ENCODE measurements around the gene TNP1. TPM values are rescaled to one million over a fixed set of nuclear protein-coding genes. Genes with fewer than 3 reads are reported as not detected.

TNP1 gene
- polyA plus RNA-seq, 12 donors, result 0.41 to 0.65 (median 0.61) TPM; not detected in 9

DNA sequence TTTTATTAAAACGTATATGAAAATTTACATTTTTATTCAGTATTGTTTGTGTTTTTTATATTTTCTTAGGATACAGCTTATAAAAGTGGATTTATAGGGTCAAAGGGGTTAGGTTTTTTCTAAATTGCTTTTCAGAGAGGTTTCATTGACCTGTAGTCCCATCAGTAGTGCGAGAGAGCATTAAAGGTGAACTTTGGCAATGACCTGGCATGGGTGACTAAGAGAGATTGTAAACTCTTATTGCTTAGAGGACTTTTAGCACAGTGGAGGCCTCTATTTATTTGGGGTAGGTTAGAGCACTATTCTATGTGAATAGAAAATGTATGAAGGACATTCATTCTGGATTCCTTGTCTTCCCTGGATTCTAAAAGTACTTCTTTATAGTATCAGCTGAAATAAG, 16.0 kb upstream of the TNP1 start:
- DNase-seq, result no peak

DNA sequence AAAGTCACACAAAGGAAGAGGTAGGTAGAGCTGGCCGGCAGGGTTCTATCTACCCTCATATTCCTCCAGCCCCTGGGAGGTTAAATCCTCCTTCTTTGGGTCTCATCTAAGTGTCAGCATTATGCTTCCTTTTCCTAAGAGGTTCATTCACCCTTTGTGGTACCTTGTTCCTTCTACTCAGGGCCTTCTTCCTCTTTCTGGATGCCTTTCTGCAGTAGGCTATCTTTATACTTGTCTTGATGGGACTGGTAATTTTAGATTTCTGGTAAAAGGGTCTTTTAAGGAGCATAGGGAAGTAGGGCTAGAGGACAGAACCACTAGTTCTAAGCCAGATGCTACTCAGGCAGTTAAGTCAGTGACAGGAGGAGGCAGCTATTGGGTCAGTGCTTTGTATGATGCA, 13.7 kb upstream of the TNP1 start:
- no peak for DNase-seq

DNA sequence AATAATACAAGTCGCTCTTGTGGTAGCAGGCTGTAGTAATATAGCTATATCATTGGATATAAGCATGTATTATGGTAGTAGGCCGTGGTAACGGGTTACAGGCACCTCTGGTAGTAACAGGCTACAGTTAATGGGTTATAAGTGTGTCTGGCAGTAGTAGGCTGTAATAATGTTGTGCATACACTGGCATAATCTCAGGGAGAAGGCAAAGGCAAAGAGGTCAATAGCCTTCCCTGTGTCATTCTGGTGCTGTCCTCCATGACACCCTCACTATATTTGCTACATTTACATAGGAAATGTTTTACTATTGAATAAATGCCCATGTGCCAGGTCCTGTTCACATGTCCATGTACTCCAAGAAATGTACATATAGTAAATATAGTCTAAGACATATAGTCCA, 12.8 kb upstream of the TNP1 start:
- no peak for DNase-seq

DNA sequence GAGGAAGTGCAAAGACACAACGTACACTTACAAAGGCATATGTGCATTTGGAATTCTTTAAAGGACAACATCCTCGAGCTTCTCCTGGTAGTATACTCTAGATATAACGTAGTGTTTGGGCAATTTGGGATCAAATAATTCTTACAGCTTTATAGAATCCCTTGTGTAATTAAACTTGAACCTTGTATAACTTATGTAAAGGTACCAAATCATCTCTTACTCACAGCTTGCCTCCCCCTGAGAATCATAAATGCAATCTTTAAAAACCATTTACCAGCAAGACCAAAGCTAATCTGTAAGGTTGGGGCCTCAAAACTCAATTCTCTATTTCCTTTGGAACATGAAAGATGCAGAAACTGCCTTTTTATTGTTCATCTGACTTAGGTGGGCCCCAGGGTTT, 12.2 kb upstream of the TNP1 start:
- DNase-seq, result no peak

DNA sequence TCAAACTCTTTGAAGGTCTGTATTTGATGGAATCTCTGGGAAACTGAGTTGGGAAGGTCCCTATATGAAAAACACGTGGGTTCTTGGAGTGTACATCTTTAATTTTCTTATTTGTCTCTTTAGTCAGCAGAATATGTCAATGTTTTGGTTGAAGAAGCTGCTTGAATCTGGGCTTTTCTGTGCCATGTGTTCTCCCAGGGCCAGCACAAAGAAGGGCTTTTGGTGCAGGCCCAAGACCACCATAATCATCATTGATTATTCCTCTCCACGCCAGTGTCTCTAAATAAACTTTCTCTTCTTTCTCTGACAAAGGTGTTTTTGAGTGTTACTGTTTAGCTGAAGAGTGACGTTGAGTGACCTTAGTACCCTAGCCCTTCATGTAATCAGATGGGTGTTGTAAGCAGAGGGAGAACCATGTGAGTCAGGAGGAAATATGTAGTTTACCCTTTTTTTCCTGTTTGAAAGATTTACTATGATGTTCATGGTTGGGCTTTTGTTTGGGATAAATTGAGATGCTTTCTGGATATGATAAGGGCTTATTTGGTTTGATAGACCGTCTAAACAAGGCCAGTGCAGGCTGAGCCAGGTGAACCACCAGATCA, 11.6 kb upstream of the TNP1 start:
- DNase-seq, result no peak

DNA sequence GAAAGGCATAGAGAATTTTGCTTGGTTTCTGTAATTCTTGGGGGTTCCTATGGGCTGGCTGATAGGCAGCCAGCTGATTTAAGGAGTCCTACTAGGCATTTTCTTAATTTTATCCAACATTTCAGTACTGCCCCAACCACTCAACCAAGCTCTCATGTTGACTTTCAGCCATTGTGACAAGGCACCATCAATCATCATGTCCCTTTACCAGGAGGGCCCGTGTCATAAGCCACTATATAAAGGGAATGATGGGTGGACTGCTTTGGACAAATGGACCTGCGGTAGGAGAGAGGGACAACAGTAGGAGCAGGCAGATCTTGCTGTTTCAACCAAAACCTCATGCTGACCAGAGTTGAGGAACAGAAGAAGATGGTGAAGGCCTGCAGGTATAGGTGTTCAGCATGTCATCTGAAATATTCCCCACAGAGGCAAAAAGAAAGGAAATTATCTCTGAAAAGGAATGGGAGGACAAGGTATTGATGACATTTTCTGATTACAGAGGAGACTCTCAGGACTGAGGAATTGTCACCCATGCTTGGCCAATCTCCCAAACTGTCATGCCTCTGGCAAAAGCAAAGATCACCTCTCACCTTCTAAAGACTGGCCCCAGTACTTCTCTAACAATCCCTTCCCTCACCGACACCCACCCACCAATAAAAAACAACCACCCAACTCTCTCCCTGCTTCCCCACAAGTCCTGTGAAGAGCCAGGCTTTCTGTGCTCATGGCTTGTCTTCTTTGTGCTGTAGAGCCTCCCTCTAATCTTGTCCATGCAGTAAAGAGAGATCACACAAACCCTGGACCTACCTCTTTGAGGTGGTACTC, 10.9 kb upstream of the TNP1 start:
- DNase-seq, result no peak

DNA sequence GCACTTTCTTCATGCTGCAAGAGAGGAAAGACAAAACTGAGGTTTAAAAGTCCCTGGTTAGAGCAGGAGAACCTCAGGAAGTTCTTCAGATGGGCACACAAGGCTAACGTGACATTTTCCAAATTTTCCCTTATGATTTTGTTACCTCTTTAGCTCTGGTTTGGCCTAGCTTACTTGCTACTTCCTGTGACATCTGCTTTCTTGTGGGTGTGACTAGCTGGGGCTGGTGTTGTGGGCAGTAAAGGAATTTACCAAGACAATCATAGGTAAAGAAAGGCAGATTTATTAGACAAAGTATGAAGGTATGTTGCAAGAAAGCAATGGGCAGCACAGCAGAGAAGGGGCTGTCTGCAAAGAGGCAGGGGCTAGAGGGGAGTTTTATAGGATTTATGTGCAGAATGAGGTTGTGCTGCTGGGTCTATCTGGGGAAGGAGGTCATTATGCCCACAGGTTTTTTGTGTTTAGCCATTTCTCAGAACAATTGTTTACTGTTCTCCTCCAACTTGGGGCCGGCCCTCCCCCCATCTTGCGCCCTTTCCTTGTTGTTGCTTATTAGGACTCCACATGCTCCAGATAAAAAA, 6.7 kb upstream of the TNP1 start:
- DNase-seq, result no peak

DNA sequence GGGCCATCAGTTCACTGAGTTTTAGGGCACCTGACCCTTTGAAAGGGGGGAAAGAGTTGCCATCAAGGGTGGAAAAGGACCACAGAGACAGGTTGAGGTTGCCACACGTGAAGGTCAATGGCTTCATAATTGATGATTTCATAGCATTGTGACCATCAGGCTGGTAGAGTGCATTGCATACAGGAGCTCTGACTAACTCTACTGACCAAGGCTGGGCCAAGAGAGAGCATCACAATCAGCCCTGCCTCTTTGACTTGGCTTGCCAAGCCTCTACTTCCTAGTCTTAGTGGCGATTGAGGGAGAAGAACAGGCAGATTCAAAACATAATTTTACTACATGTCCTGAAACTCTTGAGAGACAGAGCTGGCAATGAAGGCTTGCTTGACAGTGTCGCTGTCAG, 5.8 kb upstream of the TNP1 start:
- no peak for DNase-seq

DNA sequence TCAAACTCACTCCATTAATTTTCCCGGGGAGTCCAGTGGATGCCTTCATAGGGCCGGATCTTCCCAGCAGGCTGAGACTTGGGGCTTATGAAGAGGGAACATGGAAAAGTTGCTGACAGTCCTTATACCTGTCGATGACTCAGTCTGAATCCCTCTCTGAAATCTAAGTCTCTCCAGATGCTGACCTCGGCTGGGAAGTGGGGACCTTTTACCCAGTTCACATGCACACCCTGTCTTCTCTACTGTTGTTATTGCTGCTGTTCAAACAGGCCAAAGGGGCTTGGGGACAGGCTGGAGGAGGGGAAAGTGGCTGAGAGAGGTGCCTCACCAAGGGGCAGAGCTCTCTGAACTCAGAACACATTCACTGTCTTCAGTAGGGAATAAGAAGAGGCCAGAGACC, 4.1 kb upstream of the TNP1 start:
- no peak for DNase-seq

DNA sequence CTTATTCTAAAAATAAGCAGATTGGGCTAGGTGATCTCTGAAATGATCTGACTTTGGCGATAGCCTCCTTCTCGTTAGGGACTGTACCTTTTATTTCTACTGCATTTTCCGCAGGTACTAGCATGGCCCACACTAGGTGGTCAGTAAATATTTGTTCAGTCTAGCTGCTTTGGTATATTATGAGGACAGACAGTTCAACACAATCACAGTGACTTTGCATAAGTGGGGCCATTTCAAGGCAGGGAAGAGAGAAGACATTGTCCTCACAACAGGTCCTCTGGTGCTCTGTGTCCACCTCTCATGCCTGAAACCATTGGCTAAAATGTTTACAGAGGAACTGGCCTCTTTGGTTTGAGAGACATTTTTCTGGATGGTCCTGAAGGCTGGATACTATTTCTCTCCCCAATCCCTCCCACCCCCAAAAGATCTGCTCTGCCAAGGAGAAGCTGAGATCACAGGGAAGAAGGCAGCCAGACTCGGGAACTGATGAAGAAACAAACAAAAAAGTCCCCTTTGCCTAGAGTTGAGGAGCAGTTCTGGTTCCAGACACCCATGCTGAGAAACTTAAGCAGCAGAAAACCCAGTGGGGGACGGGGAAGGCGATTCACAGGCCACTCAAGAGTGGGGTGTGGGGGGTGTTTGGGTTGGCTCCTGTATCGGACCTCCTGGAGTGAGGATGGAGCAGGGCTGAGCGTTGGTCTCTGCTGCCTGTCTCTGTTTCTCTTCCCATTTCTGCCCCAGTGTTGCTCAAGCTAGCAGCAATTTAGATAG, 2.9 kb upstream of the TNP1 start:
- no peak for DNase-seq

DNA sequence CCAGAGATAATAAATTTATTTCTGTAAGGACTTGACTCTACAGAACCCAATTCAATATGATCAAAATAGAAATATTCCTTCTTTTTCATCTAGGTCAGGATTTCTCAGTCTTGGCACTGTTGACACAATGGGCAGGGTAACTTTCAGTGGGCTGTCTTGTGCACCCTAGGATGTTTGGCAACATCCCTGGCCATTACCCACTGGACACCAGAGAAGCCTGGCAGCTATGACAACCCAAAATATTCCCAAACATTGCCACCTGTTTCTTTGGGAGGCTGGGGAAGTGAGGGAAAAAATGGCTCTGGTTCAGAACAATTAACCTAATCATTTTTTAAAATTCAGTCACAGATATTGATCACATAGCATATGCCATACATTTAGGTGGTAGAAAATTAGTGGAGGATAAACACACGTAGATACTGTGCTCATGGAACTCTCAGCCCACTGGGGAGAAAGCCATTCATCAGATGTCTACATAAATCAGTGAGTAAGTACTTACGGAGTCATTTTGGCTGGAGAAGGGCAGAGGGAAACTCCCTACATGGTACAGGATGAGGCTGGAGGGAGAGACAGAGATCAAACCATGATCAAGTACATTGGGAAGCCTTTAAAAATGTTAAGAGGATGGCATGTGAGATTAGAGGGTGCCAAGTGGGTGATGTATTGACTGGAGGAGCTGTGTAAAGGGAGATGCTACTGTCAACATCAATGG, 718 bp upstream of the TNP1 start:
- no peak for DNase-seq

DNA sequence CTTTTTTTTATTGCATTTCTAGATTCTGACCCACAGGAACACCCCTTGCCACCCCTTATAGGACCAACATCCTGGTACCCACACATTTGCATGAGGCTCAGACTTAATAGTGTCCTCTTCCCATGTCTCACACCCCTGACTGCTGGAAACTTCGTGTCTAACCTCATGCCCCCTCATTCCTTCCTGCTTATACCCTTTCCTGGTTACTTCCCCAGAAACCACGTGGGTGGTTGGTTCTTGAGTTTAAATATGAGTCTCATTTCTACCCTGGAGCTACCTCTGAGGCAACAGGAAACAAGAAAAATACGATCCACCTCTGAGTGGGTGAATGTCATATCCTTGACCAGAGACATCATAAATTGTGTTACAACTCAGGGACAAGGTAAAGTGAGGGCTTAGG, 1.6 kb downstream of the TNP1 start:
- no peak for DNase-seq

DNA sequence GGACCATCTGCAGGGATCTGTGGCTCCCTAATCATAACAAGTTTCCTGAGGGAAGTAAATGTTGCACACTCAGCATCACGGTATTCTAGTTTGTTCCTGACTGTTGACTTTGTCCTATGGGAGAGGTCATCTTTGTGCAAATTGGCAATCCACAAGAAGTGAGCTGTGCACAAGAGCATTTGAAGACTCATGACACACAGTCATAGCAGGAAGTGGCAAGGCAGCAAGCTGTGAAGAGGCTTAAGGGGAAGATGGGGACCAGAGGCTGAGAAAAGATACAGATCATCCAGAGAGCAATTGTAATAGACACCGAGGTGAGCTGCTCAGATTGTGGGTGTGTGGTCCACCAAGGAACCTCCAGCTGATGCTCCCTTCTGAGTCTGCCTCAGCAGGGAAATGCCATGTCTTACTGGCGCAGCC, 2.7 kb downstream of the TNP1 start:
- no peak for DNase-seq

DNA sequence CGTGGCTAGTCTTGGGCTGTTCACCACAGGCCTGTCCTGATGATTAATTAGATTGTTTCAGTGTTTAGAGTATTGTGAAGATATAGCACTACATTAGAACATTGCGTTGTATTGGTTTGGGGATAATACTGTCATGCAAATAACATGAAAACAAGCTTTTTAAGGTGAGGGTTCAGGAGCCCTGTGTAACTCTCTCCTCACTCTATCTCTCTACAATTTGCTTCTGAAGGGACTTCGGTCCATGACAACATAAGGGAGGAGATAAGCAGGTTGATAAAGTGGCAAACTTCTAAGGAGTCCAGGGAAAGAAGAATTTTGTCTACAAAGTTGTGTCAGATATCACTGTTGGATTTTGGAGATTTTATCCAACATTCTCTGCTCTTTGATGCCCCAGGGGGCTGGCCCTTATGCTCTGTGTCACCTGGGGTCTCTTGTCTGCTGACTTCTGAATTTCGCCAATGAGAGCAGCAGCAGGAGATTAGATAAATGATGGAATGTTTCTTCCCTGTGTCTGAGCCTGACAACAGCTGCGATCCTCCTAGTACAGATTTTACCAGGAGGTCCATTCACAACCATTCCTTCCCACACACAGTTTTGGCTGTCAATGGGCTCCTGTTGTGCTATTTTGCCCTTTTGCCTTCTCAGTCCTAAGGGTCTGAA, 3.3 kb downstream of the TNP1 start:
- DNase-seq, result no peak

DNA sequence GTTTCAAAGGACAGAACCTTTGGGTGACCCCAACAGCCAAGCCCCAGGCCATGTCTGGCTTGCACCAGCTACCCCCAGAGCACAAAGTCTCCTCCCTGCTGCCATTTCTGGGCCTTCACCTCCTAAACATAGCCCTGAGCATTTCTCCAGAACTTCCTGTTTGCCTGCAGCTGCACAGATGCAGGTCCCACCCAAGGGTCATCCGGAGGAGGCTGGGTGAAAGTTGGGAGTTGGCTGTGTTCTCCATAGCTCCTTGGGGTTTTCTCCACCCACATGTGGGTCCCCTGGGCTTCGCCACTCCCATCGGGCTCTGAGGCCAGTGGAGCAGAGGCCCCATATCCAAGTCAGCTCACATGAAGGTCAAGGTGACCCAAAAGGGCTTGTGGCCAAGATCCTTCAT, 4.3 kb downstream of the TNP1 start:
- no peak for DNase-seq

DNA sequence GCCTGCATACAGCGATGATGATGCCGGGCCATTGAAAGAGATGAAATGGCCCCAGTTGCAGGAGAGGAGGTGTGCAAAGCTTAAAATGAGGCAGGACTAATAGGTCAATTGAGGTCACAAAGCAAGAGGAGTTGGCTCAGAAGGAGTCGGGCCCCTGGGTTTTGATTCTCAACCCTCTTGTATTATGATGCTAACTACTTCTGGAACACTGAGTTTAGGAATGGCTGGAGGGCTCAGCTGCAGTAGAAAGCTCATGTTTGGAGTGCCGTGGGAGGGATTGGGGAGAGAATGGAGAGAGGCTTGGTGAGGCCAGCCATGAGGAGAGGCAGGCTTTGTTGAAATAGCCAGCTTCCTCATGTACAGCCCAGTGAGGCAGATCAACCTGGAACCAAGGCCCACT, 4.8 kb downstream of the TNP1 start:
- no peak for DNase-seq

DNA sequence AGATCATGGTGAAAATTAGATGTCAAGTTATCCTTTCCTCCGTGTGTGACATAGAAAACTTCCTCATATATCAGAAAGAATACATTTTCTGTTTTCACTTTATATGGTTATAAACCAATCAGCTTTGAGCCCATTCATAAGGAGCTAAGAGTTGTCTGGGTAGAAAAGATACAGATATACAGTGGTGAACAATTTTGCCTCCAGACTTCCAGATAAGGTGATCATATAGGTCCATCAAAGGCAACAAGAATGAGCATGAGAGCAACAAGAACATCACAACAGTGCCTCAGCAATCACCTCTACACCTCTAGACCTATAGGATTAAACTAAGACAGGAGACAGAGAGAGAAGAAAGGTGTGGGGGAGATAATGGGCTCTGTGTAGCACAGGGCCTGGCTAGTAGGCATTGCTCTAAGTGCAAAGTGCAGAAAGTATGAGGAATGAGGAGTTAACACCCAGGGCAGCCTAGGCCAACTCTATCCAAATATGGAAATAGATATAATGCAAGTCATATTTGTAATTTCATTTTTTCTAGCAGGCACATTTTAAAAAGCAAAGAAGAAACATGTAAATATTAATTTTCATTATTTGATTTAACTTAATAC, 8.3 kb downstream of the TNP1 start:
- DNase-seq, result no peak

DNA sequence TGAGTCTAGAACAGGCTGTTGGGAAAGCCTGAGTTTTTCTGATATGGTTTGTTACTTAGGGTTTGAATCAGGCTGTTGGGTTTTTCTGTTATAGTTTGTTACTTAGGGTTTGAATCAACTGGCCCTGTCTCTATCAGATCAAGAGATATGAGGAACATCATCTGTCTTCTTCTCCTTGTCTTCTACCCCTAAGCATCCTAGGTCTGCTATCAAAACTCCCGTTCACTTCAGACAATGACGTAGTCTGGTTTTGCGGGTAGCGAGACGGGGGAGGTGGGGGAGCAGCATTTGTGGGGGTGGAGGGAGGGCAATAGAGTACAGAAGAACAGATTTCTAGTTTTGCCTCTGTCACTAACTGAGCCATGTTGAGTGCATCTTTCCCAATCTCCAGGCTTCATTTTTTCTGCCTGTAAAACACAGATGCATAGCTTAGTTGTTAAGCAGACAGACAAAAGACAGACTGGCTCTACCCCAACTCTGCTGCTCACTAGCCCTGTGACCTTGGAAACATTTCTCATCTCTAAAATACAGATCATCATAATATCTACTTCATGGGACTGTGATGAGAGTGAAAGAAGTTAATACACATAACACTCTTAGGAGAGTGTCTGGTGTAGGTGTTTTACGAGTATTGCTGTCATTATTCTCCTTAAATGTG, 9.1 kb downstream of the TNP1 start:
- DNase-seq, result no peak

DNA sequence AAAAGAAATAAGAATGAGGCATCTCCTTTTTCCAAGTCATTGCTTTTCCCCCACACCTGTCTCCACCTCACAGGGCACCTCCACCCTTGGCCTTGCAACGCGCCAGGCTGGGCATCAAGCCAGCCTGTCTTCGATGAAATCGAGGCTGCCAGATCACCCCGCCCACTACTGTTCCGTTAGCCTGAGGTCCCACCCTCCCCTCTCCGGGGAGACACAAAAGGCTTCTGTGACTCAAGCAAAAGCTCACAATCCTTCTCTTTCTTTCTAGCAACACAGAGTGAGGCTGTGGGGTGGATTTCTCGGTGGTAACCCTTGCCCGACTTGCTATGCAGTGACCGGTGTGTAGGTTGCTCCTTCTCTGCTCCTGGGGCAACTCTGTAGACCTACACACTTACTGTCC, 9.9 kb downstream of the TNP1 start:
- DNase-seq, result no peak

DNA sequence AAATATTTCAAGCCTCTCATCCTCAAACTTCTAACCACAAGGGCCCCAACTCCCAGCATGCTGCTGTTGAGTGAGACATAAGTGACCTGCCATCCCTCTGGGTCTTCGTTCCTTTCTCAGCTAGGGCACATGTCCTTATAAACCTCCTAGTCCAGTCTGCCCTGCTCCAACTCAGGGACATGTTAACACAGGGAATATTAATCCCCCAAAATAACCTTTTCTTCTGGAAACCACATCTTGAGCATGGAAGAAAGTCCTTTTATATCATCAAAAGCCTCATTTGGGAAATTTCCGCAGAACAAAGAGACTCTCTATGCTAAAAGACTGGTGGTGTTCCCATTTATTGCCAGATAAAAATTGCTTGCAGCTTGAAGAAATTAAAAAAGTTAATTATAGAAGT, 14.4 kb downstream of the TNP1 start:
- no peak for DNase-seq
